Breast epithelium (tissue), 3 donors: ENCODE results near the gene CPXM1.

Source experiments
- POLR2A ChIP-seq: fragments of 450-650 bp; IDR thresholded peaks from one replicate; pipeline ENCODE4 v1.6.1; 2016; ENCODE audit warnings: antibody characterized with exemption, mild to moderate bottlenecking, moderate library complexity
- POLR2AphosphoS5 ChIP-seq, 3 donors: sonication (generic); formaldehyde crosslinking; IDR thresholded peaks; one replicate each; pipeline ENCODE4 v1.6.1; 2017; ENCODE audit warnings: antibody characterized with exemption in 3 of 3

DNA sequence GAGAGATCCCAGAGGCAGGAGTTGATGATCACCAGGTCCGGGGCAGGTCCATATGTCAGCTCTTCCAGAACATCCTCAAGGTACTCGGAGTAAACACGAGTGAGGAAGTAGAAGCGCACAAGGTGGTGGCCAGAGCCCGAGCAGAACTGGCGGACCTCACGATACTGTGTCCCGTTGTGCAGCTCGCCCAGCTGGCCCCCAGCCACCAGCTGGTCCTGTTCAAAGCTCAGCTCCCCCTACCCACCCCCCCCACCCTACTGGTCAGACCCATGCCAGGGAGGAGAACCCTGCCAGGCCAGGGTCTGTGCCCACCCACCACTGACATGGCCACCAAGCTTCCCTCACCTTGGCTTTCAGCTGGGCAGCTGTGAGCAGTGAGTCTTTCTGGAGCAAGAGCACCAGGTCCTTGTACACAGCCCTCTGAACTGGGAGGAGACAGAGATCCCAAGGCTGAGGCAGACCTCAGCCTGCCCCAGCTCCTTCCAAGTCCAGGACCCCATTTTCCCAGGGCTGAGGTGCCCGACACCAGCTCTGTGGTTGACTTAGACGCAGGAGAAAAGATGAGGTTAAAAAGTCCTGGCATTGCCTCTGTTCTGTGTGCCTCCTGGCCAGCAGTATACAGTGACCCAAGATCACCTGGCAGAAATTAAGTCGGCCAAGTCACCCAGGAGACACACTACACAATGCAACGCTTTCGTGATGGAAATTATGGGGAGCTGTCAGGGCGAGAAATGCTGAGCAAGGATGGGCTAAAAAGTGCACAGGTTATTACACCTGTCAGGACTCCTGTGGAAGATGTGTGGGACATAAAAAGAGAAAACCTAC, 38.6 kb upstream of the CPXM1 start:
- TF ChIP-seq POLR2AphosphoS5 (IDR thresholded peaks at IDR 0.05) = no peak
- no peak for TF ChIP-seq POLR2A
